GM23338 (cell line): ENCODE measurements around the gene ACSF2. TPM values are rescaled to one million over a fixed set of nuclear protein-coding genes. Genes with fewer than 3 reads are reported as not detected.

Experiments
- ATAC-seq: fragments of 200-7000 bp; cut with Tn5 transposase; 3 replicates; pipeline ENCODE4 v1.9.1; 2020
- DNase-seq: peaks from one replicate; pipeline ENCODE4 v3.0.0-alpha.2; 2015; ENCODE audit warnings: low spot score
- H2AFZ ChIP-seq: fragments of 200-600 bp; sonication (generic); 2 replicates; pipeline ENCODE4 v1.8.0; 2016; ENCODE audit warnings: antibody characterized with exemption, mild to moderate bottlenecking, moderate library complexity
- H3F3A ChIP-seq: fragments of 200-600 bp; sonication (generic); replicated peaks from 2 replicates; pipeline ENCODE4 v1.8.0; 2017; ENCODE audit warnings: antibody characterized with exemption, mixed run types, low read depth
- H3K27ac ChIP-seq: fragments of 200-600 bp; sonication (generic); 2 replicates; pipeline ENCODE4 v1.6.1; 2016; ENCODE audit warnings: low read depth
- H3K27me3 ChIP-seq: fragments of 200-600 bp; sonication (generic); 2 replicates; pipeline ENCODE4 v1.8.0; 2016; ENCODE audit warnings: mild to moderate bottlenecking, mixed run types, moderate library complexity; ENCODE audit not compliant: insufficient read depth
- H3K36me3 ChIP-seq: fragments of 200-600 bp; sonication (generic); 2 replicates; pipeline ENCODE4 v1.8.0; 2016; ENCODE audit warnings: mild to moderate bottlenecking; ENCODE audit not compliant: insufficient read depth
- H3K4me1 ChIP-seq: fragments of 200-600 bp; sonication (generic); 2 replicates; pipeline ENCODE4 v1.8.0; 2016; ENCODE audit warnings: mild to moderate bottlenecking, moderate library complexity; ENCODE audit not compliant: insufficient read depth
- H3K4me2 ChIP-seq: fragments of 200-600 bp; sonication (generic); 2 replicates; pipeline ENCODE4 v1.7.1; 2017; ENCODE audit warnings: mixed run types
- H3K4me3 ChIP-seq: fragments of 200-600 bp; sonication (generic); 2 replicates; pipeline ENCODE4 v1.6.1; 2016; ENCODE audit warnings: mixed run types
- H3K79me2 ChIP-seq: fragments of 200-600 bp; sonication (generic); replicated peaks from 2 replicates; pipeline ENCODE4 v1.8.0; 2017; ENCODE audit warnings: mild to moderate bottlenecking; ENCODE audit not compliant: insufficient read depth
- H3K9me2 ChIP-seq: fragments of 200-600 bp; sonication (generic); 2 replicates; pipeline ENCODE4 v1.8.0; 2017; ENCODE audit not compliant: insufficient read depth
- H4K20me1 ChIP-seq: fragments of 200-600 bp; sonication (generic); replicated peaks from 2 replicates; pipeline ENCODE4 v1.8.0; 2017; ENCODE audit warnings: mild to moderate bottlenecking; ENCODE audit not compliant: insufficient read depth
- H3K27ac Mint-ChIP-seq: 2 replicates; pipeline ENCODE4 v1.8.0; 2020; ENCODE audit warnings: inconsistent platforms, mild to moderate bottlenecking, moderate library complexity, mixed read lengths
- H3K27me3 Mint-ChIP-seq: 3 replicates; pipeline ENCODE4 v1.8.0; 2022; ENCODE audit warnings: low read depth, mild to moderate bottlenecking, moderate library complexity, mixed read lengths, inconsistent platforms; ENCODE audit not compliant: insufficient read depth, poor library complexity
- H3K36me3 Mint-ChIP-seq: 3 replicates; pipeline ENCODE4 v1.8.0; 2021; ENCODE audit warnings: low read depth, mild to moderate bottlenecking, inconsistent platforms, moderate library complexity, mixed read lengths
- H3K4me1 Mint-ChIP-seq: 3 replicates; pipeline ENCODE4 v1.8.0; 2020; ENCODE audit warnings: mild to moderate bottlenecking, inconsistent platforms, mixed read lengths
- H3K4me3 Mint-ChIP-seq: 3 replicates; pipeline ENCODE4 v1.8.0; 2021; ENCODE audit warnings: moderate library complexity, mild to moderate bottlenecking, inconsistent platforms, mixed read lengths
- H3K9me3 Mint-ChIP-seq: 3 replicates; pipeline ENCODE4 v1.8.0; 2020; ENCODE audit warnings: moderate library complexity, mild to moderate bottlenecking, inconsistent platforms, mixed read lengths
- EZH2phosphoT487 ChIP-seq: fragments of 200-600 bp; sonication (generic); IDR thresholded peaks from one replicate; pipeline ENCODE4 v1.8.1; 2018; ENCODE audit warnings: antibody characterized with exemption; ENCODE audit not compliant: unreplicated experiment
- JUNB ChIP-seq: IDR thresholded peaks from one replicate; pipeline ENCODE4 v1.6.1; 2016; ENCODE audit warnings: antibody characterized with exemption; ENCODE audit not compliant: unreplicated experiment
- STAT1 ChIP-seq: IDR thresholded peaks from one replicate; pipeline ENCODE4 v1.6.1; 2016; ENCODE audit warnings: antibody characterized with exemption; ENCODE audit not compliant: unreplicated experiment
- ZNF114 ChIP-seq: fragments of 250-450 bp; sonication (Bioruptor Pico); IDR thresholded peaks from 2 replicates; pipeline ENCODE4 v1.5.0; 2020; ENCODE audit warnings: mild to moderate bottlenecking, moderate library complexity
- ZNF331 ChIP-seq: fragments of 250-450 bp; sonication (Bioruptor Pico); IDR thresholded peaks from 2 replicates; pipeline ENCODE4 v1.5.0; 2020; ENCODE audit warnings: low read depth, mild to moderate bottlenecking, moderate library complexity
- ZNF462 ChIP-seq: fragments of 250-450 bp; sonication (Bioruptor Pico); IDR thresholded peaks from 2 replicates; pipeline ENCODE4 v1.5.0; 2020; ENCODE audit warnings: mild to moderate bottlenecking, moderate library complexity
- polyA plus RNA-seq: library from polyadenylated mRNA; unstranded; fragments of >200 nt; fragmentation: Nextera tagmentation; extraction: Ambion mirVana; gene quantifications from 2 replicates; pipeline ENCODE4 v1.2.1, GENCODE V29; 2016
- total RNA-seq: library from RNA; depleted of rRNA; stranded (reverse); fragments of >200 nt; shearing (Covaris generic); gene quantifications from 2 replicates; pipeline ENCODE4 v1.2.3, GENCODE V29; 2014
- TF ChIP-seq, protein P1 (sequence below), 2 experiments: fragments of 200-600 bp in 1 of 2; sonication (generic) in 1 of 2; conservative IDR thresholded peaks; 2 replicates each; pipeline versions ENCODE4 v1.5.1 to v1.6.1; 2016 to 2017; ENCODE audit warnings: antibody characterized with exemption in 2 of 2, low read depth in 2 of 2, mild to moderate bottlenecking in 2 of 2, moderate library complexity in 1 of 2

The ACSF2 gene
- total and polyA plus RNA-seq, 2 experiments from 2014 or later: 6.9 to 12.4 TPM

DNA sequence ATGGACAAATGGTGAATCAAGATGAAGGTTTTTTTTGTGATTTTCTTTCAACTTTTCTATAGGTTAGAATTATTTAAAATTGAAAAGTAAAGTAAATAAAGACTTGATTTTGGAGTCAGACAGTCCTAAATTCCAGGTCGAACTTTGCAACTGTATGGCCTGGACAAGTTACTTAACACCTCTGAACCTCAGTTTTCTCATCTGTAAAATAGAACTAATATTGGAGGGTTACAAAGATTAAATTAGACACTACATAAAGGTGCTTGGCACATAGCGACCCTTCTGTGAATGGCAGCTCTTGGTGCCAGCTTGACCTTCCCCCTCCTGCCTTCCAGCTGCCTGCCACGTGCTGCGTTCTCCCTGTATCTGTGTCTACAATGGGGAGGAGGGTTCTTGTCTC, 55.6 kb downstream of the ACSF2 start:
- no peak for DNase-seq
- Mint-ChIP-seq H3K36me3 (peaks cover 34% of the 10 kb centered on the region), H3K9me3 (no peaks in the 10 kb centered on the region), H3K27me3 (peaks cover 13% of the 10 kb centered on the region), H3K4me3 (no peak overlapping the region), H3K4me1 (peaks cover 12% of the 10 kb centered on the region), H3K27ac (no peak overlapping the region)
- H3K9me2 ChIP-seq: no peaks in the 10 kb centered on the region
- ATAC-seq: no peak
- no peaks in the 10 kb centered on the region for H3K27me3 ChIP-seq
- 0 out of 2 replicates have a peak, but pooled peaks cover 13% of the 10 kb centered on the region for H3F3A ChIP-seq
- TF ChIP-seq ZNF114 (CRISPR knock-in tag) (no peak), ZNF331 (CRISPR knock-in tag) (no peak), EZH2phosphoT487 (no peak), JUNB (no peak), ZNF462 (CRISPR knock-in tag) (no peak), STAT1 (no peak)
- H3K79me2 ChIP-seq: no peaks in the 10 kb centered on the region
- H3K4me3 ChIP-seq: no peak overlapping the region
- no peak overlapping the region for H2AFZ ChIP-seq
- H3K36me3 ChIP-seq: no peaks in the 10 kb centered on the region
- H3K27ac ChIP-seq: no peak overlapping the region
- H4K20me1 ChIP-seq: no peaks in the 10 kb centered on the region
- peaks cover 6% of the 10 kb centered on the region; the same call in 1 of the 2 replicates for H3K4me1 ChIP-seq
- no peak overlapping the region for H3K4me2 ChIP-seq

DNA sequence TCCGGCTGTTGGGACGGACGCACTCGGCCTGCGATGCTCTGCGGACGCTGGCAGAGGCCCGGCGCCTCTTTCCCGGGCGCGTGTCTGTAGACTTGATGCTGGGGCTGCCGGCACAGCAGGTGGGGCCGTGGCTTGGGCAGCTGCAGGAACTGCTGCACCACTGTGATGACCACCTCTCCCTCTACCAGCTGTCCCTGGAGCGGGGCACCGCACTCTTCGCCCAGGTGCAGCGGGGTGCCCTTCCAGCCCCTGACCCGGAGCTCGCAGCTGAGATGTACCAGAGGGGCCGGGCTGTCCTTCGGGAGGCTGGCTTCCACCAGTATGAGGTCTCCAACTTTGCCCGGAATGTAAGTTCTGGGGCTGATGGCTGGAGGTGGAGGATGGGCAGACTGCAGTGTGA, 56.1 kb downstream of the ACSF2 start:
- DNase-seq (no peak), ATAC-seq (no peak)
- 0 out of 2 replicates have a peak, but pooled peaks cover 13% of the 10 kb centered on the region for H3F3A ChIP-seq
- Mint-ChIP-seq H3K36me3 (peaks cover 34% of the 10 kb centered on the region), H3K4me3 (no peak overlapping the region), H3K27ac (no peak overlapping the region), H3K9me3 (no peaks in the 10 kb centered on the region), H3K4me1 (peaks cover 12% of the 10 kb centered on the region), H3K27me3 (peaks cover 13% of the 10 kb centered on the region)
- H3K4me2 ChIP-seq: no peak overlapping the region
- H3K79me2 ChIP-seq: no peaks in the 10 kb centered on the region
- no peak overlapping the region for H3K27ac ChIP-seq
- H3K4me3 ChIP-seq: no peak overlapping the region
- H3K36me3 ChIP-seq: no peaks in the 10 kb centered on the region
- TF ChIP-seq, protein P1, sequence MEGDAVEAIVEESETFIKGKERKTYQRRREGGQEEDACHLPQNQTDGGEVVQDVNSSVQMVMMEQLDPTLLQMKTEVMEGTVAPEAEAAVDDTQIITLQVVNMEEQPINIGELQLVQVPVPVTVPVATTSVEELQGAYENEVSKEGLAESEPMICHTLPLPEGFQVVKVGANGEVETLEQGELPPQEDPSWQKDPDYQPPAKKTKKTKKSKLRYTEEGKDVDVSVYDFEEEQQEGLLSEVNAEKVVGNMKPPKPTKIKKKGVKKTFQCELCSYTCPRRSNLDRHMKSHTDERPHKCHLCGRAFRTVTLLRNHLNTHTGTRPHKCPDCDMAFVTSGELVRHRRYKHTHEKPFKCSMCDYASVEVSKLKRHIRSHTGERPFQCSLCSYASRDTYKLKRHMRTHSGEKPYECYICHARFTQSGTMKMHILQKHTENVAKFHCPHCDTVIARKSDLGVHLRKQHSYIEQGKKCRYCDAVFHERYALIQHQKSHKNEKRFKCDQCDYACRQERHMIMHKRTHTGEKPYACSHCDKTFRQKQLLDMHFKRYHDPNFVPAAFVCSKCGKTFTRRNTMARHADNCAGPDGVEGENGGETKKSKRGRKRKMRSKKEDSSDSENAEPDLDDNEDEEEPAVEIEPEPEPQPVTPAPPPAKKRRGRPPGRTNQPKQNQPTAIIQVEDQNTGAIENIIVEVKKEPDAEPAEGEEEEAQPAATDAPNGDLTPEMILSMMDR (conservative IDR thresholded peaks at IDR 0.05; ENCODE audit: low read depth in 2 of 2): no peak
- H3K27me3 ChIP-seq: no peaks in the 10 kb centered on the region
- H3K9me2 ChIP-seq: no peaks in the 10 kb centered on the region
- peaks cover 6% of the 10 kb centered on the region; the same call in 1 of the 2 replicates for H3K4me1 ChIP-seq
- no peaks in the 10 kb centered on the region for H4K20me1 ChIP-seq
- H2AFZ ChIP-seq: no peak overlapping the region
